Inflammatory macrophage treated with lipopolysaccharide for 1 hour (primary cell): ENCODE results near the gene HSD17B7.

Experiments used
- DNase-seq, 2 donors: peaks; one replicate each; pipeline ENCODE4 v3.0.0-alpha.2; 2020 to 2022

The HSD17B7 gene

GRCh38 chr1:162861101-162861500 lies 70.6 kb downstream of the HSD17B7 start, which contains the start of gene CCDC190:
TSS of gene CCDC190 (minus strand) at chr1:162861175. CDS start at chr1:162859646, 1,529 bp downstream.
- no peak for DNase-seq

- DNase-seq = no peak
These were observed 71.1 kb downstream of the HSD17B7 start for GRCh38 chr1:162861625-162862024.
